HCT116 (cell line): ENCODE measurements around the gene ACAD9. TPM values are rescaled to one million over a fixed set of nuclear protein-coding genes. Genes with fewer than 3 reads are reported as not detected.

Source experiments
- ATAC-seq: fragments of 200-7000 bp; cut with Tn5 transposase; 2 replicates; pipeline ENCODE4 v1.9.1; 2020; ENCODE audit warnings: mild to moderate bottlenecking, moderate library complexity
- BruUV-seq: library from RNA; stranded (reverse); fragments of 400-500 nt; replicated peaks from 2 replicates; lab custom pipeline; 2021; lab: Mats Ljungman, UMichigan
- CTCF ChIA-PET: fragments of 300-600 bp; sonication (Branson Sonifier 250); formaldehyde crosslinking; loops from one replicate; lab custom pipeline; 2021; ENCODE audit warnings: antibody characterized with exemption; lab: Charles Lee
- POLR2A ChIA-PET: fragments of 300-600, 350-600 bp; sonication (Branson Sonifier 250); formaldehyde crosslinking; loops from one replicate; lab custom pipeline; 2021; ENCODE audit warnings: antibody characterized with exemption; lab: Charles Lee
- RAD21 ChIA-PET, 2 experiments: fragments of 300-600 bp; sonication (Branson Sonifier 250); formaldehyde crosslinking; loops; one replicate each; lab custom pipeline; 2023; ENCODE audit warnings: low total read pairs in 2 of 2; ENCODE audit not compliant: uncharacterized antibody in 2 of 2, unreplicated experiment in 2 of 2, low non-redundant PET in 1 of 2; lab: Charles Lee
- DNase-seq: peaks from one replicate; pipeline ENCODE4 v3.0.0-alpha.2; 2010; ENCODE audit warnings: low read depth, low spot score
- H2AFZ ChIP-seq: fragments of 200-600 bp; shearing (Covaris generic), sonication (generic); 2 replicates; pipeline ENCODE4 v1.6.1; 2017; ENCODE audit warnings: low read depth, mixed run types, mixed read lengths, antibody characterized with exemption, low read length; ENCODE audit not compliant: poor library complexity, severe bottlenecking
- H3K27ac ChIP-seq: 2 replicates; pipeline ENCODE4 v1.5.1; 2012; ENCODE audit warnings: low read depth, low read length
- H3K27me3 ChIP-seq: fragments of 200-600 bp; sonication (generic); 2 replicates; pipeline ENCODE4 v1.6.1; 2016; ENCODE audit warnings: mixed run types, low read length, mixed read lengths; ENCODE audit not compliant: insufficient read depth
- H3K36me3 ChIP-seq, 2 experiments: fragments of 200-500 bp in 1 of 2; fragments of 200-600 bp in 1 of 2; sonication (Bioruptor generic) in 1 of 2; sonication (generic) in 1 of 2; 2 replicates each; pipeline versions ENCODE4 v1.5.1 to v1.6.1; 2014 to 2016; ENCODE audit warnings: low read length in 2 of 2, inconsistent platforms in 1 of 2, mixed read lengths in 1 of 2, mixed run types in 1 of 2; ENCODE audit not compliant: insufficient read depth in 2 of 2, control insufficient read depth in 1 of 2
- H3K4me1 ChIP-seq, 2 experiments: fragments of 200-600 bp in 1 of 2; sonication (generic) in 1 of 2; 2 replicates each; pipeline versions ENCODE4 v1.5.1 to v1.6.1; 2012 to 2017; ENCODE audit warnings: low read length in 2 of 2, inconsistent platforms in 1 of 2, mild to moderate bottlenecking in 1 of 2, mixed read lengths in 1 of 2, mixed run types in 1 of 2, moderate library complexity in 1 of 2; ENCODE audit not compliant: insufficient read depth in 2 of 2, control insufficient read depth in 1 of 2
- H3K4me2 ChIP-seq: fragments of 200-600 bp; sonication (generic); 2 replicates; pipeline ENCODE4 v1.6.1; 2017; ENCODE audit warnings: mixed run types, low read length, mixed read lengths
- H3K4me3 ChIP-seq, 2 experiments: fragments of 200-600 bp in 1 of 2; sonication (generic) in 1 of 2; replicated peaks in 1 of 2; 2 replicates each; pipeline ENCODE4 v1.5.1; 2011 to 2016; ENCODE audit warnings: low read length in 2 of 2, control low read depth in 1 of 2, low read depth in 1 of 2, mild to moderate bottlenecking in 1 of 2, mixed read lengths in 1 of 2, mixed run types in 1 of 2
- H3K79me2 ChIP-seq: fragments of 200-600 bp; sonication (generic); 2 replicates; pipeline ENCODE4 v1.6.1; 2017; ENCODE audit warnings: mild to moderate bottlenecking, mixed run types, low read length, moderate library complexity, mixed read lengths; ENCODE audit not compliant: insufficient read depth
- H3K9ac ChIP-seq: fragments of 200-600 bp; sonication (generic); 2 replicates; pipeline ENCODE4 v1.6.1; 2016; ENCODE audit warnings: low read length, mixed read lengths
- H3K9me2 ChIP-seq: fragments of 200-600 bp; sonication (generic), shearing (Covaris generic); 2 replicates; pipeline ENCODE4 v1.6.1; 2017; ENCODE audit warnings: mixed run types, mild to moderate bottlenecking, moderate library complexity; ENCODE audit not compliant: insufficient read depth
- H3K9me3 ChIP-seq, 2 experiments: fragments of 200-500 bp in 1 of 2; fragments of 200-600 bp in 1 of 2; sonication (Bioruptor generic) in 1 of 2; sonication (generic) in 1 of 2; 2 replicates each; pipeline ENCODE4 v1.6.1; 2014 to 2017; ENCODE audit warnings: low read length in 2 of 2, mixed read lengths in 2 of 2, inconsistent platforms in 1 of 2, low read depth in 1 of 2, mild to moderate bottlenecking in 1 of 2, mixed run types in 1 of 2, moderate library complexity in 1 of 2; ENCODE audit not compliant: control insufficient read depth in 1 of 2, insufficient read depth in 1 of 2
- H4K20me1 ChIP-seq: fragments of 200-600 bp; sonication (generic), shearing (Covaris generic); 2 replicates; pipeline ENCODE4 v1.6.1; 2017; ENCODE audit warnings: mixed run types, mild to moderate bottlenecking, moderate library complexity; ENCODE audit not compliant: insufficient read depth
- ATF3 ChIP-seq: IDR thresholded peaks from 2 replicates; pipeline ENCODE4 v1.6.1; 2012
- CBX3 ChIP-seq: IDR thresholded peaks from 2 replicates; pipeline ENCODE4 v1.6.1; 2012; ENCODE audit warnings: low read depth
- CEBPB ChIP-seq: IDR thresholded peaks from 2 replicates; pipeline ENCODE4 v1.6.1; 2012; ENCODE audit warnings: low read depth
- CTCF ChIP-seq, 3 experiments: fragments of 200-600 bp in 1 of 3; sonication (generic) in 1 of 3; IDR thresholded peaks in 2 of 3; conservative IDR thresholded peaks in 1 of 3; 2 replicates each; pipeline ENCODE4 v1.5.1; 2012 to 2017; ENCODE audit warnings: low read depth in 2 of 3, low read length in 2 of 3, antibody characterized with exemption in 1 of 3, borderline replicate concordance in 1 of 3, control low read depth in 1 of 3, mild to moderate bottlenecking in 1 of 3, mixed read lengths in 1 of 3, mixed run types in 1 of 3, moderate library complexity in 1 of 3; ENCODE audit not compliant: insufficient read depth in 1 of 3
- EZH2 ChIP-seq: fragments of 200-600 bp; sonication (generic); IDR thresholded peaks from 2 replicates; pipeline ENCODE4 v1.6.1; 2017; ENCODE audit warnings: antibody characterized with exemption, mixed run types
- JUND ChIP-seq: IDR thresholded peaks from 2 replicates; pipeline ENCODE4 v1.6.1; 2012
- POLR2A ChIP-seq: IDR thresholded peaks from 2 replicates; pipeline ENCODE4 v1.7.0; 2011; ENCODE audit warnings: borderline replicate concordance; ENCODE audit not compliant: insufficient read depth, insufficient read length; ENCODE audit errors: extremely low read depth
- POLR2AphosphoS5 ChIP-seq: IDR thresholded peaks from 2 replicates; pipeline ENCODE4 v1.6.1; 2011; ENCODE audit warnings: mild to moderate bottlenecking, low read depth, low read length, moderate library complexity
- RAD21 ChIP-seq: IDR thresholded peaks from 2 replicates; pipeline ENCODE4 v1.6.1; 2012; ENCODE audit warnings: low read depth, mild to moderate bottlenecking
- SIN3A ChIP-seq: IDR thresholded peaks from 2 replicates; pipeline ENCODE4 v1.6.1; 2012; ENCODE audit warnings: low read depth
- SP1 ChIP-seq: IDR thresholded peaks from 2 replicates; pipeline ENCODE4 v1.6.1; 2012; ENCODE audit warnings: low read depth
- SRF ChIP-seq: IDR thresholded peaks from 2 replicates; pipeline ENCODE4 v1.6.1; 2012; ENCODE audit warnings: low read depth
- ZBTB33 ChIP-seq: IDR thresholded peaks from 2 replicates; pipeline ENCODE4 v1.6.1; 2011; ENCODE audit warnings: mild to moderate bottlenecking, low read length, moderate library complexity; ENCODE audit not compliant: insufficient replicate concordance; ENCODE audit errors: extremely low read depth
- ZNF274 ChIP-seq: fragments of 200-500 bp; sonication (Bioruptor generic); IDR thresholded peaks from 2 replicates; pipeline ENCODE4 v1.6.1; 2014; ENCODE audit warnings: mild to moderate bottlenecking, low read depth, low read length, inconsistent platforms
- intact Hi-C: fragments of 100-400 bp; cut with micrococcal nuclease; formaldehyde crosslinking; loops from 2 replicates; pipeline ENCODE4 v1.10.0; 2022
- total RNA-seq: library from RNA; stranded (reverse); gene quantifications from one replicate; pipeline ENCODE4 v1.2.1, GENCODE V29; 2021; ENCODE audit not compliant: unreplicated experiment
- TF ChIP-seq, protein P1 (sequence below): IDR thresholded peaks from 2 replicates; pipeline ENCODE4 v1.6.1; 2012

The ACAD9 gene
- total RNA-seq, 1 experiment from 2014 or later: 55.8 TPM

DNA sequence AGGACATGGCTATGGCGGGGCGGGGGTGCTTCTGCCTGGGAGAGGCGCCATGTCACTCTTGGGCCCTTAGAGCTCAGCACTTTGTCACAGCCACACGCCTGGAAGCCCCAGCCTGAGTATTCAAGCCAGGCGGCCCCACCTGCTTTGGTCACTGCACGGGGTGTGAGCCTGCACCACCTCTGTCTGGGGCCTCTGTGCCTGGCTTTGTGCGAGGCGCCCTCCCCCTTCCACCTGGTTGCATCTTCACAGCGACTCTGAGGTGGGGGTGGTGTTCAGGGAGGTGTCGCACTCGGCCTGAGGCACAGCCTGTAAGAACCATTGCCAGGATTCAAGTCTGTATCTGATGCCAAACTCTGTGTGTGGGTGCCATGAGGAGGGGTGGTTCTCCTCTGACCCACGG, 24.1 kb downstream of the ACAD9 start:
- no peak overlapping the region for H3K4me3 ChIP-seq
- TF ChIP-seq SRF (no peak), JUND (no peak), CBX3 (no peak), ZNF274 (no peak), SIN3A (no peak), POLR2A (no peak), CTCF (IDR thresholded peaks at IDR 0.05 in 2 of 3, conservative IDR thresholded peaks at IDR 0.05 in 1 of 3; ENCODE audit: borderline replicate concordance in 1 of 3, insufficient read depth in 1 of 3, low read depth in 2 of 3, low read length in 2 of 3) (no peak), ZBTB33 (no peak), CEBPB (no peak), RAD21 (no peak), ATF3 (no peak), SP1 (no peak), EZH2 (no peak), POLR2AphosphoS5 (no peak)
- TF ChIP-seq, protein P1, sequence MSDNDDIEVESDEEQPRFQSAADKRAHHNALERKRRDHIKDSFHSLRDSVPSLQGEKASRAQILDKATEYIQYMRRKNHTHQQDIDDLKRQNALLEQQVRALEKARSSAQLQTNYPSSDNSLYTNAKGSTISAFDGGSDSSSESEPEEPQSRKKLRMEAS: no peak
- TF ChIP-seq, all 23 proteins: peak for 0
- CTCF ChIA-PET: no interaction called here
- ATAC-seq (no peak), DNase-seq (no peak)
- POLR2A ChIA-PET: no interaction called here
- Histone ChIP-seq H3K27me3 (no peaks in the 10 kb centered on the region), H2AFZ (no peak overlapping the region), H3K36me3 (peaks cover 44 to 57% of the 10 kb centered on the region in 2 experiments), H3K27ac (no peak overlapping the region), H4K20me1 (no peaks in the 10 kb centered on the region), H3K9ac (no peak overlapping the region), H3K9me3 (no peaks in the 10 kb centered on the region), H3K4me2 (no peak overlapping the region), H3K4me1 (no peaks in the 10 kb centered on the region), H3K9me2 (no peaks in the 10 kb centered on the region), H3K79me2 (no peaks in the 10 kb centered on the region)
- RAD21 ChIA-PET: no interaction called here
- BruUV-seq: no TSS peak
- intact Hi-C loops: no loop called here
